ENCODE results near the gene MUC2.

DNA sequence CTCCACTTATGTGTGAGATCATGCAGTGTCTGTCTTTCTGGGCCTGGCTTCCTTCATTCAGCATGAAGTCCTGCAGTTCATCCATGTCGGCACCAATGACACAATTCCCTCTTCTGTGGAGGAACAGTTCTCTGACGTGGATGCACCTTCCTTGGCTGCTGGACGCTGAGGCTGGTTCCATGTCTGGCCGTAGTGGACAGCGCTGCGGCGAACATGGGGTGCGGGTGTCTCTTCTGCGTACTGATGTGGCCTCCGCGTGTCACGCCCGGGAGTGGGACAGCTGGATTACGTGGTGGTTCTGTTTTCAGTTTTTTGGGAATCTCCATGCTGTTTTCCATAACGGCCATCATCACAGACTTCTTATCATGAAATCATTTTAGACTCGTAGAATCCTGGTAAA lies 16.9 kb upstream of the MUC2 start:
- no peak for TF ChIP-seq ZFX (IDR thresholded peaks at IDR 0.05)
- TF ChIP-seq, protein P1, sequence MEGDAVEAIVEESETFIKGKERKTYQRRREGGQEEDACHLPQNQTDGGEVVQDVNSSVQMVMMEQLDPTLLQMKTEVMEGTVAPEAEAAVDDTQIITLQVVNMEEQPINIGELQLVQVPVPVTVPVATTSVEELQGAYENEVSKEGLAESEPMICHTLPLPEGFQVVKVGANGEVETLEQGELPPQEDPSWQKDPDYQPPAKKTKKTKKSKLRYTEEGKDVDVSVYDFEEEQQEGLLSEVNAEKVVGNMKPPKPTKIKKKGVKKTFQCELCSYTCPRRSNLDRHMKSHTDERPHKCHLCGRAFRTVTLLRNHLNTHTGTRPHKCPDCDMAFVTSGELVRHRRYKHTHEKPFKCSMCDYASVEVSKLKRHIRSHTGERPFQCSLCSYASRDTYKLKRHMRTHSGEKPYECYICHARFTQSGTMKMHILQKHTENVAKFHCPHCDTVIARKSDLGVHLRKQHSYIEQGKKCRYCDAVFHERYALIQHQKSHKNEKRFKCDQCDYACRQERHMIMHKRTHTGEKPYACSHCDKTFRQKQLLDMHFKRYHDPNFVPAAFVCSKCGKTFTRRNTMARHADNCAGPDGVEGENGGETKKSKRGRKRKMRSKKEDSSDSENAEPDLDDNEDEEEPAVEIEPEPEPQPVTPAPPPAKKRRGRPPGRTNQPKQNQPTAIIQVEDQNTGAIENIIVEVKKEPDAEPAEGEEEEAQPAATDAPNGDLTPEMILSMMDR (conservative IDR thresholded peaks at IDR 0.05) = no peak

Data from C4-2B (cell line).